ENCODE data around the gene SNAP23.

Gene SNAP23

DNA sequence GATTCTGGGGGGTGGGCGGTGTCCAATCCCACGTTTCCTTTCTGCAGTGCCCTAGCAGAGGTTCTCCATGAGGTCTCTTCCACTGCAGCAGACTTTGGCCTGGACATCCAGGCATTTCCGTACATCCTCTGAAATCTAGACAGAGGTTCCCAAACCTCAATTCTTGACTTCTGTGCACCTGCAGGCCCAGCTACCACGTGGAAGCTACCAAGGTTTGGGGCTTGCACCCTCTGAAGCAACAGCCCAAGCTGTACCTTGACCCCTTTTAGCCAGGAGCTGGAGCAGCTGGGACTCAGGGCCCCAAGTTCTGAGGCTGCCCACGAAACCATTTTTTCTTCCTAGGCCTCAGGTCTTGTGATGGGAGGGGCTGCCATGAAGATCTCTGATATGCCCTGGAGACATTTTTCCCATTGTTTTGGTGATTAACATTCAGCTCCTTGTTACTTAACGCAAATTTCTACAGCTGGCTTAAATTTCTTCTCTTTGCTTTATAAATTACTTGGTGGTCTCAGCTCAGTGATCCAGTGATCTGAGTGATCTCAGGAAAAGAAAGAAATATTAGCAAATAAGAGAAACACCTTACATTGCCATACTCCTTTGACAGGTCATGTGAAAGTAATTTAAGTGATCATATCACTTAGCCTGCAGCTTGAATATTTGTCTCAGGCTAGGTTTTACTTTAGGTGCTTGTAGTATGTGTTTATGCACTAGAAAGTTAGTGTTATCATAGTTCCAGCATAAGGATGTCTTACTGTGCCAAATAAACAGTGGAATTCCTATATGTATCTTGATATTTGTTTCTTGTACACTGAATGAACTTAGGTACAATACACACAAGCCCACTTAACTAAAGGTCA lies 3.0 kb downstream of the SNAP23 start:
- TF ChIP-seq CTCF (conservative IDR thresholded peaks at IDR 0.05), result no peak
- no peak for TF ChIP-seq ZFX (IDR thresholded peaks at IDR 0.05)
- H3K27ac ChIP-seq, result no peak overlapping the region

- TF ChIP-seq CTCF (conservative IDR thresholded peaks at IDR 0.05) (no peak), ZFX (IDR thresholded peaks at IDR 0.05) (no peak)
- no peak overlapping the region for H3K27ac ChIP-seq
These were observed 4.6 kb downstream of the SNAP23 start for GRCh38 chr15:42499858-42500609.

DNA sequence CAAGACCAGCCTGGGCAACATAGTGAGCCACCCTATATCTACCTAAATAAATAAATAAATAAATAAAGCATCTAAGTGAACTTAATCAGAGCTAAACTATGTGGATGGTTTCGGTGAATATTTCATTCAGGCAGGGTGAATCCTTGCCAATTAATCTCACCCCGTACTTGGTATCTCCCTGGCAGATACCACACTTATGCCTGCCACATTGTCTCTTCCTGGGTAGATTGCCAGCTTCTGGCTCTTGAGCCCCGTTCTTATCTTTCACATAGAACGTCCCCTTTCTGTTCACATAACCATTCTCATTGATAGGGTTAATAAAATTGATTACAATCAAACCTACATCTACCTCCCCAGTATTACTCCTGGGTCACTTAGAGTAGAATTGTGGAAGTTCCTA lies 7.0 kb downstream of the SNAP23 start:
- TF ChIP-seq ZFX (IDR thresholded peaks at IDR 0.05) (no peak), CTCF (conservative IDR thresholded peaks at IDR 0.05) (no peak)
- H3K27ac ChIP-seq, result no peak overlapping the region

GRCh38 chr15:42503825-42504224 lies 8.4 kb downstream of the SNAP23 start:
- TF ChIP-seq ZFX (IDR thresholded peaks at IDR 0.05) (no peak), CTCF (conservative IDR thresholded peaks at IDR 0.05) (no peak)
- no peak overlapping the region for H3K27ac ChIP-seq

- H3K27ac ChIP-seq, result no peak overlapping the region
- TF ChIP-seq ZFX (IDR thresholded peaks at IDR 0.05) (no peak), CTCF (conservative IDR thresholded peaks at IDR 0.05) (no peak)
These were observed 9.2 kb downstream of the SNAP23 start for GRCh38 chr15:42504631-42505030.

GRCh38 chr15:42507514-42507913 lies 12.1 kb downstream of the SNAP23 start:
- H3K27ac ChIP-seq, result no peak overlapping the region
- no peak for TF ChIP-seq ZFX (IDR thresholded peaks at IDR 0.05)
- no peak for TF ChIP-seq CTCF (conservative IDR thresholded peaks at IDR 0.05)

- TF ChIP-seq CTCF (conservative IDR thresholded peaks at IDR 0.05) (no peak), ZFX (IDR thresholded peaks at IDR 0.05) (no peak)
- no peak overlapping the region for H3K27ac ChIP-seq
These were observed 12.8 kb downstream of the SNAP23 start for GRCh38 chr15:42508263-42508690.

Measured in C4-2B (cell line).